ENCODE data around the gene LDLRAD1.

The LDLRAD1 gene

GRCh38 chr1:53963460-53963859 lies 54.5 kb downstream of the LDLRAD1 start:
- no peak for DNase-seq (ENCODE audit: low read depth)
- no peak overlapping the region for H3K4me3 ChIP-seq (ENCODE audit: low read depth, low read length)

GRCh38 chr1:53962395-53962794 lies 55.6 kb downstream of the LDLRAD1 start:
- no peak overlapping the region for H3K4me3 ChIP-seq (ENCODE audit: low read depth, low read length)
- no peak for DNase-seq (ENCODE audit: low read depth)

- DNase-seq (ENCODE audit: low read depth) = no peak
- no peak overlapping the region for H3K4me3 ChIP-seq (ENCODE audit: low read depth, low read length)
Measured at GRCh38 chr1:53959664-53960250, 58.2 kb downstream of the LDLRAD1 start.

Measured in skeletal muscle cell (primary cell).